ENCODE results near the gene SLC37A2. TPM values are rescaled to one million over a fixed set of nuclear protein-coding genes. Genes with fewer than 3 reads are reported as not detected.
A peak's percentile ranks its signal among the peaks of the same experiment; 100 is the strongest.

The SLC37A2 gene
- total and polyA plus RNA-seq, 5 experiments from 2014 or later, result 0.04 to 2.4 (median 0.69) TPM; not detected in 1

GRCh38 chr11:125072218-125072960 is 9.3 kb downstream of the SLC37A2 start:
- DNase-seq (peak in 1 of 10 donors; percentile 11), ATAC-seq (peak in 1 of 2 donors; percentile 39)
- H3K4me1 Mint-ChIP-seq, result peaks cover 3 to 40% (median 9%) of the 10 kb centered on the region in 4 donors
- H3K4me3 Mint-ChIP-seq, result no peak overlapping the region
- H3K27me3 Mint-ChIP-seq, result peaks cover 13 to 48% (median 28%) of the 10 kb centered on the region in 5 donors
- POLR2A ChIA-PET, result no interaction called here
- no peaks in the 10 kb centered on the region for H3K9me3 Mint-ChIP-seq
- H3K27ac Mint-ChIP-seq, result peak overlapping the region in 1 of 10 donors; percentile 46
- H3K36me3 Mint-ChIP-seq, result no peaks in the 10 kb centered on the region

DNA sequence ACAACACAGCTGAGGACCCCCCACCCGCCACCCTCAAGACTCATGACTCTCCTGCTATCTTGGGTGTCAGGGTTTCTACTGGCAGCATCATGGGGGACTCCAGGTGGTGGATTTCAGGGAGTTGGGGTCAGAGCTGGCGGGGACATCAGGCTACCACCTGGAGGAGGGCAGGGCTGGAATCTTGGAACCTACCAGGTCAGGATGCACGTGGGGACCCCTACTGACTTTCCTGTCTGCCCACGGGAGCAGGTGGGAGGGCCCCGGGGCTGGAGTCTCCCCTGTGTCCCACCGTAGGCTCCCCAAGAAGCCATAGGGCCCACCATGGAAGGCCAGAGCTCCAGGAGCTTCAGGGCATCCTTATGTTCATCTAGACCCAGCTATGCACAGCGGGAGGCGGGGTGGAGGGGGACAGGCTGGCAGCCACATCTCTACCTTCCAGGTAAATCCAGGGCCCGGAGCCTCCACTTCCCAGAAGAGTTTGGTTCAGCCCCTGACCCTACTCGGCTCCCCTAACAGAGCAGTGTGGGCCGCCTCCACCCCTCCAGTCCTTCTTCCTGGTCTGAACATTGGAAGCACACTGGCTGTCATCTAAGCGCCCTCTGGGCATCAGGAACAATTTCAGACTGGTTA is 10.0 kb downstream of the SLC37A2 start:
- POLR2A ChIA-PET, result no interaction called here
- ATAC-seq, result no peak
- DNase-seq, result no peak
- Mint-ChIP-seq H3K27ac (peak overlapping the region in 1 of 10 donors; percentile 46), H3K4me1 (peaks cover 5 to 40% (median 9%) of the 10 kb centered on the region in 4 donors), H3K27me3 (peaks cover 8 to 41% (median 28%) of the 10 kb centered on the region in 5 donors), H3K4me3 (no peak overlapping the region), H3K9me3 (no peaks in the 10 kb centered on the region), H3K36me3 (no peaks in the 10 kb centered on the region)

DNA sequence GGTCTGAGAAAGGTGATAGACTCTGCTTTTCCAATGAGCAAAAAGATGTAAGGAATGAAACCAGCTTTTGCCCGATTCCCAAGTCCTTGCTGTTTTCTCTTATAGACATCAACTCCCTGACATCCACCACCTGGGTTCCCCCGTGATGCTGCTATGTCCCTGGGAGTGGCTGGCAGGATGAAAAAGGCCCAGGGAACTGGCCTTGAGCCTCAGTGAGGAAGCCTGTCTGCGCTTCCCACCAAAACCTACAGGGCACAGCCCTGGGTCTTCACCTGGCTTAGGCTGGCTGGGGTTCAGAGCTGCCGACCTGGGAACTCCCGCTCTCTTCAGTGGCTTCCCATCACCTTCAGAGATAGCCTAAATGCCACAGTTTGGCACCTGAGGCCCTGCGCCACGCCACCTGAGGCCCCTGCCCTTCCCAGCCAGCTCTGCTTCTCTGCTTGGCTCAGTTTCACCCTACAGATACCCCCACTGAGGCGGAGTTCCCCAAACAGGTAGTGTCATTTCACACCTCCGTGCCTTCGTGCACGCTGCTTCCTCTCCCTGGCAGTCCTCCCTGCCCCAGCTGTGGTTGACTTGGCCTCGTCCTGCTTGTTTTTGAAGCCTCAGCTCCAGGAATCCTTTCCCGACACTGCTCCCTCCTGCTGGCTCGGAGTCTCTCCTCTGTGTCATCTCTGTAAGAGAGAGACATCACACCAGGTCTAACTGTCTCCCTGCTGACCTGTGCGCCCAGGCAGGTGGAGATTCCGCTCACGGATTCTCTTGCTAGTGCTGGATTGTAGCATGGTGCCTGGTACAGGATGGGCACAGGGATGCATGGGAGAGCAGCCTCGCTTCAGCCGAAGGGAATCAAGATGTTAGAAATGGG is 10.7 kb downstream of the SLC37A2 start:
- Mint-ChIP-seq H3K4me1 (peaks cover 5 to 40% (median 9%) of the 10 kb centered on the region in 4 donors), H3K27ac (peak overlapping the region in 1 of 10 donors; percentile 2), H3K4me3 (no peak overlapping the region), H3K36me3 (no peaks in the 10 kb centered on the region), H3K27me3 (peaks cover 4 to 33% (median 29%) of the 10 kb centered on the region in 5 donors), H3K9me3 (peaks cover 0 to 1% (median 0%) of the 10 kb centered on the region in 9 donors)
- DNase-seq (no peak), ATAC-seq (no peak)
- POLR2A ChIA-PET, result no interaction called here

- Mint-ChIP-seq H3K27ac (no peak overlapping the region), H3K4me1 (peaks cover 4 to 34% (median 9%) of the 10 kb centered on the region in 4 donors), H3K9me3 (peaks cover 0 to 1% (median 0%) of the 10 kb centered on the region in 9 donors), H3K27me3 (peaks cover 0 to 25% (median 21%) of the 10 kb centered on the region in 5 donors), H3K36me3 (no peaks in the 10 kb centered on the region), H3K4me3 (no peak overlapping the region)
- POLR2A ChIA-PET, result no interaction called here
- no peak for DNase-seq
- ATAC-seq, result no peak
These were observed 11.6 kb downstream of the SLC37A2 start for GRCh38 chr11:125074511-125075241.

GRCh38 chr11:125075242-125075625 is 12.1 kb downstream of the SLC37A2 start:
- ATAC-seq (no peak), DNase-seq (no peak)
- Mint-ChIP-seq H3K9me3 (peaks cover 0 to 1% (median 0%) of the 10 kb centered on the region in 9 donors), H3K4me1 (peaks cover 2 to 29% (median 8%) of the 10 kb centered on the region in 4 donors), H3K4me3 (no peak overlapping the region), H3K27me3 (peaks cover 0 to 19% (median 15%) of the 10 kb centered on the region in 5 donors), H3K27ac (no peak overlapping the region), H3K36me3 (no peaks in the 10 kb centered on the region)
- POLR2A ChIA-PET, result no interaction called here

DNA sequence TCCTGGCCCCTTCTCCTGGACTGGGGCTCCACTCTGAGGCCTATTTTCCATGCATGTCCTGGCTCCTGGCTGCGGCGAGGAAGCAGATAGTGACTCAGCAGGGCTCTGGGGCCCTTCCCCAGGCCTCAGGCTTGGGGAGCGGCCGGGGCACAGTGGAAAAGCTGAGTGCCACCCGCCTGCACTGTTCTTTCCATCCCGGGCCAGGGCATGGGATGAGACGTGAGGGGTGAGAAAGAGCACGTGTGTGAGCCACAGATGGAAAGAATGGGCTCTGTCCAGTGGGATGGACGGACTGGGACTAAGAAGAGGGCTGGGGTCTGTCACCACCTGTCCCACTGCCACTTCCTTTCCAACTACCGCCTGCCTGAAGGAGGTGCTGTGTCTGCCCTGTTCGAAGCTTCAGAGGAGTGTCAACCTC is 12.8 kb downstream of the SLC37A2 start:
- ATAC-seq, result no peak
- POLR2A ChIA-PET, result no interaction called here
- H3K36me3 Mint-ChIP-seq, result no peaks in the 10 kb centered on the region
- peaks cover 2 to 22% (median 4%) of the 10 kb centered on the region in 4 donors for H3K4me1 Mint-ChIP-seq
- H3K27me3 Mint-ChIP-seq, result peaks cover 0 to 17% (median 13%) of the 10 kb centered on the region in 5 donors
- DNase-seq, result no peak
- no peak overlapping the region for H3K4me3 Mint-ChIP-seq
- peaks cover 0 to 1% (median 0%) of the 10 kb centered on the region in 9 donors for H3K9me3 Mint-ChIP-seq
- H3K27ac Mint-ChIP-seq, result no peak overlapping the region

GRCh38 chr11:125076378-125076945 is 13.4 kb downstream of the SLC37A2 start:
- DNase-seq, result no peak
- H3K36me3 Mint-ChIP-seq, result no peaks in the 10 kb centered on the region
- peaks cover 0 to 1% (median 0%) of the 10 kb centered on the region in 9 donors for H3K9me3 Mint-ChIP-seq
- no peak for ATAC-seq
- no peak overlapping the region for H3K4me3 Mint-ChIP-seq
- peaks cover 0 to 17% (median 8%) of the 10 kb centered on the region in 5 donors for H3K27me3 Mint-ChIP-seq
- peak overlapping the region in 1 of 10 donors; percentile 26 for H3K27ac Mint-ChIP-seq
- H3K4me1 Mint-ChIP-seq, result peaks cover 0 to 16% (median 2%) of the 10 kb centered on the region in 4 donors
- POLR2A ChIA-PET, result interaction anchor here (0.6 kb wide), 1 partner anchor 11 kb away, joined by 3 read pairs; no protein-coding TSS in a partner anchor

GRCh38 chr11:125078016-125078415 is 14.9 kb downstream of the SLC37A2 start:
- peaks cover 0 to 4% (median under 1%) of the 10 kb centered on the region in 4 donors for H3K4me1 Mint-ChIP-seq
- peaks cover 0 to 15% (median 7%) of the 10 kb centered on the region in 5 donors for H3K27me3 Mint-ChIP-seq
- H3K9me3 Mint-ChIP-seq, result peaks cover 0 to 1% (median 0%) of the 10 kb centered on the region in 9 donors
- H3K27ac Mint-ChIP-seq, result peak overlapping the region in 1 of 10 donors; percentile 23
- no peak overlapping the region for H3K4me3 Mint-ChIP-seq
- POLR2A ChIA-PET, result no interaction called here
- ATAC-seq, result no peak
- H3K36me3 Mint-ChIP-seq, result no peaks in the 10 kb centered on the region
- DNase-seq, result no peak

DNA sequence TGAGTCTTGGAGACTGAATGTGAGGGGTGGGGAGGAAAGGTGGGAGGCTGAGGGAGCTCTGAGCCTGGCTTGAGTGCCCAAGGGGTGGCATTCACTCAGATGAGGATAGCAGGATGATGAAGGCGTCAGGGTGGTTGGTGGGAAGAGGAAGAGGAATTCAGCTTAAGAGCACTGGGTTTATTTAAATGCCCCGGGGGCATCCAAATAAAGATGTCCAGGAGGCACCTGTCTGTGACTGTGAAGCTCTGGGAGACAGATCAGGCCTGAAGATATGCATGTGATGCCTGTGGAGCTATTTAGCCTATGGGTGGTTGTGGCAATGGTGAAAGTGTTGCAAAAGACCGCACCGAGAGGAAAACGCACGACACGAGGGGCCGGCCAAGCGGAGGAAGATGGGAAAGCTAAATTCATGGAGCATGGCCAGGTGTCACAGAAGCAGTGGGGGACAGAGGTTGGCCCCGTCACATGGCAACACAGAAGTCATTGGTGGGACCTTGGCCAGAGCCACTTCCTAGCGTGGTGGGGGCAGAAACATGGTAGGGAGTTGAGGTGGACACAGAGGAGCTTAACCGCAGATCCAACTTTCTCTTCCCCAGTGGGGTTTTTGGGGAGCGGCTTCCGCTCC is 15.5 kb downstream of the SLC37A2 start:
- ATAC-seq, result no peak
- peaks cover 0 to 4% (median under 1%) of the 10 kb centered on the region in 4 donors for H3K4me1 Mint-ChIP-seq
- peaks cover 0 to 1% (median 0%) of the 10 kb centered on the region in 9 donors for H3K9me3 Mint-ChIP-seq
- H3K27ac Mint-ChIP-seq, result peak overlapping the region in 1 of 10 donors; percentile 23
- POLR2A ChIA-PET, result no interaction called here
- no peak for DNase-seq
- peaks cover 0 to 14% (median 7%) of the 10 kb centered on the region in 5 donors for H3K27me3 Mint-ChIP-seq
- H3K4me3 Mint-ChIP-seq, result no peak overlapping the region
- H3K36me3 Mint-ChIP-seq, result no peaks in the 10 kb centered on the region

DNA sequence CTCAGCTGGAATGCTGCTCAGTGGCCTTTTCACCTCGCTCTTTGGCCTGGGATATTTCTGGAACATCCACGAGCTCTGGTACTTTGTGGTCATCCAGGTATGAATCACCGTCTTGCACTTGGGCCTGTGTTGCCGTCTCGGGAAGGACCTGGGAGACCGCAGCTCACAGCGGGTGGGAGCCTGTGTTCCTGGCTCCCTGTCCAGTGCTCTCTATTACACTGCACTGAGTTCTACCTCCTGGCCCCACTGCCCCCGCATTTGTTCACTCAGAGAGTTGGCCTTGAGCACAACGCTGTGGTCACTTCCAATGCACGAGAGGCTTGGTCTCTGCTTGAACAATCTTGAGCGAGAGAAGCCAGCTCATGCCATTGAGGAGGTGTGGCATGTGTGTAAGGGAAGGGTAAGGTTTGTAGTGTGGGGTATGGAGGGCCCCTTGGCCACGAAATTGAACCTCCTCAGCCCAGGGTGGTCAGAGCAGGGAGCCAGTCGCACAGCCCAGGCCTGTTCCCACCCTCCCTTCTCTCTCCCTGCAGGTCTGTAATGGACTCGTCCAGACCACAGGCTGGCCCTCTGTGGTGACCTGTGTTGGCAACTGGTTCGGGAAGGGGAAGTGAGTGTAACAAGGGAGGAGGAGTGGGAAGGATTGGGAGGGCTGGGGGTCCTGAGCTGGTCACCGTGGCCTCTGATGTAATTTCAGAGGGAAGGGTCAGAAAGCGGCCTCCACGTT is 16.2 kb downstream of the SLC37A2 start:
- no peak for ATAC-seq
- Mint-ChIP-seq H3K4me1 (peaks cover 0 to 2% (median 0%) of the 10 kb centered on the region in 4 donors), H3K4me3 (no peak overlapping the region), H3K9me3 (peaks cover 0 to 1% (median 0%) of the 10 kb centered on the region in 9 donors), H3K36me3 (no peaks in the 10 kb centered on the region), H3K27me3 (peaks cover 0 to 11% (median 4%) of the 10 kb centered on the region in 5 donors), H3K27ac (no peak overlapping the region)
- no peak for DNase-seq
- POLR2A ChIA-PET, result no interaction called here

Data from naive thymus-derived CD8-positive, alpha-beta T cell (primary cell).